Tibial artery (tissue), 4 donors: ENCODE measurements around the gene AP1S2.

Experiments
- DNase-seq, 2 donors: peaks; one replicate each; pipeline ENCODE4 v3.0.0-alpha.2; 2019
- H3K27ac ChIP-seq, 2 donors: fragments of 200-600 bp; sonication (generic) in 1 of 2; 1 replicate in 1 of 2; 2 replicates in 1 of 2; pipeline ENCODE4 v1.5.1; 2018 to 2019; ENCODE audit warnings: mild to moderate bottlenecking in 1 of 2
- H3K27me3 ChIP-seq, 2 donors: fragments of 200-600 bp; sonication (generic) in 1 of 2; one replicate each; pipeline versions ENCODE4 v1.5.1 to v1.6.0; 2016 to 2019
- H3K36me3 ChIP-seq, 3 donors: fragments of 200-600 bp; sonication (generic) in 2 of 3; one replicate each; pipeline ENCODE4 v1.5.1; 2016 to 2019; ENCODE audit warnings: mild to moderate bottlenecking in 2 of 3
- H3K4me1 ChIP-seq, 4 donors: fragments of 200-600 bp; sonication (generic) in 2 of 4; 1 replicate in 3 of 4; 2 replicates in 1 of 4; pipeline ENCODE4 v1.5.1; 2016 to 2019
- H3K4me3 ChIP-seq, 2 donors: fragments of 200-600 bp; sonication (generic) in 1 of 2; 1 replicate in 1 of 2; 2 replicates in 1 of 2; pipeline ENCODE4 v1.5.1; 2018 to 2019; ENCODE audit warnings: mild to moderate bottlenecking in 2 of 2
- H3K9me3 ChIP-seq, 3 donors: fragments of 200-600 bp; sonication (generic) in 1 of 3; one replicate each; pipeline ENCODE4 v1.5.1; 2016 to 2019
- CTCF ChIP-seq, 2 experiments: fragments of 200-600 bp in 1 of 2; fragments of 450-650 bp in 1 of 2; IDR thresholded peaks; one replicate each; pipeline ENCODE4 v1.5.1; 2017 to 2019; ENCODE audit warnings: antibody characterized with exemption in 2 of 2, mild to moderate bottlenecking in 1 of 2, moderate library complexity in 1 of 2
- intact Hi-C: fragments of 100-400 bp; cut with DNase I; formaldehyde crosslinking; loops from one replicate; pipeline ENCODE4 v1.15.0; 2023; ENCODE audit warnings: low total_unique reads

Gene AP1S2

GRCh38 chrX:15786915-15787314 is 67.7 kb downstream of the AP1S2 start:
- H3K27ac ChIP-seq = no peak overlapping the region

GRCh38 chrX:15785176-15785750 is 69.3 kb downstream of the AP1S2 start:
- no peak for DNase-seq
- Histone ChIP-seq H3K4me3 (no peak overlapping the region), H3K27ac (no peak overlapping the region), H3K36me3 (peaks cover 0 to 45% (median 29%) of the 10 kb centered on the region in 3 donors), H3K27me3 (no peaks in the 10 kb centered on the region), H3K4me1 (peaks cover 0 to 6% (median 0%) of the 10 kb centered on the region in 4 donors), H3K9me3 (no peaks in the 10 kb centered on the region)
- intact Hi-C loops = no loop called here
- no peak for TF ChIP-seq CTCF (IDR thresholded peaks at IDR 0.05)

More at GRCh38 chrX:15786915-15787314, 67.7 kb downstream of the AP1S2 start:
- peaks cover 0 to 29% (median 15%) of the 10 kb centered on the region in 3 donors for H3K36me3 ChIP-seq
- intact Hi-C loops = no loop called here
- no peak overlapping the region for H3K4me3 ChIP-seq
- H3K4me1 ChIP-seq = peaks cover 0 to 12% (median 4%) of the 10 kb centered on the region in 4 donors
- no peaks in the 10 kb centered on the region for H3K27me3 ChIP-seq
- TF ChIP-seq CTCF (IDR thresholded peaks at IDR 0.05) = no peak
- no peak for DNase-seq
- H3K9me3 ChIP-seq = no peaks in the 10 kb centered on the region

- Histone ChIP-seq H3K27me3 (no peaks in the 10 kb centered on the region), H3K4me3 (no peak overlapping the region), H3K4me1 (no peaks in the 10 kb centered on the region), H3K9me3 (no peaks in the 10 kb centered on the region), H3K27ac (no peak overlapping the region), H3K36me3 (peaks cover 0 to 63% (median 34%) of the 10 kb centered on the region in 3 donors)
- intact Hi-C loops = no loop called here
- no peak for TF ChIP-seq CTCF (IDR thresholded peaks at IDR 0.05)
- DNase-seq = no peak
Measured at GRCh38 chrX:15781961-15782699, 72.5 kb downstream of the AP1S2 start.
